Adrenal gland (tissue), 12 donors: ENCODE data around the gene ALDH1L1. TPM values are rescaled to one million over a fixed set of nuclear protein-coding genes. Genes with fewer than 3 reads are reported as not detected.

Experiments used
- DNase-seq, 7 donors: peaks; one replicate each; pipeline ENCODE4 v3.0.0-alpha.2; 2019 to 2020
- H3K27ac ChIP-seq, 5 donors: fragments of 200-600 bp; sonication (generic) in 4 of 5; 1 replicate in 3 of 5; 2 replicates in 2 of 5; pipeline versions ENCODE4 v1.5.1 to v1.8.0; 2016 to 2020; ENCODE audit warnings: mild to moderate bottlenecking in 1 of 5
- H3K27me3 ChIP-seq: fragments of 200-600 bp; 2 replicates; pipeline ENCODE4 v1.8.0; 2021
- H3K36me3 ChIP-seq, 2 donors: fragments of 200-600 bp; replicated peaks in 1 of 2; 1 replicate in 1 of 2; 2 replicates in 1 of 2; pipeline versions ENCODE4 v1.5.1 to v1.8.0; 2018 to 2022
- H3K4me1 ChIP-seq, 2 donors: fragments of 200-600 bp; replicated peaks in 1 of 2; 1 replicate in 1 of 2; 2 replicates in 1 of 2; pipeline versions ENCODE4 v1.5.1 to v1.8.0; 2018 to 2021
- H3K4me3 ChIP-seq, 4 donors: fragments of 200-600 bp; sonication (generic) in 3 of 4; one replicate each; pipeline ENCODE4 v1.5.1; 2016 to 2018
- H3K9me3 ChIP-seq, 3 donors: fragments of 200-600 bp; sonication (generic) in 1 of 3; replicated peaks in 1 of 3; 1 replicate in 2 of 3; 2 replicates in 1 of 3; pipeline versions ENCODE4 v1.5.1 to v1.8.0; 2016 to 2021
- CTCF ChIP-seq, 6 experiments: fragments of 450-650 bp in 4 of 6; fragments of 200-600 bp in 2 of 6; sonication (generic) in 1 of 6; IDR thresholded peaks; 1 replicate in 5 of 6; 2 replicates in 1 of 6; pipeline versions ENCODE4 v1.5.1 to v1.8.0; 2016 to 2021; ENCODE audit warnings: antibody characterized with exemption in 6 of 6, mild to moderate bottlenecking in 2 of 6, moderate library complexity in 1 of 6
- POLR2A ChIP-seq, 2 donors: fragments of 450-650 bp; IDR thresholded peaks; one replicate each; pipeline ENCODE4 v1.6.1; 2017; ENCODE audit warnings: antibody characterized with exemption in 2 of 2, mild to moderate bottlenecking in 2 of 2, moderate library complexity in 1 of 2
- WGBS, 4 donors: extraction: QIAGEN DNeasy Blood & Tissue Kit in 2 of 4; methylation state at CpG; one replicate each; pipeline versions ENCODE4 v1.1.5 to v1.1.7; 2013 to 2017; 5-methylcytosine and 5-hydroxymethylcytosine counted together
- intact Hi-C, 2 donors: fragments of 100-400 bp; cut with DNase I; formaldehyde crosslinking; loops; one replicate each; pipeline versions ENCODE4 v1.14.1 to v1.15.0; 2022 to 2023
- polyA plus RNA-seq, 3 donors: library from polyadenylated mRNA; stranded (reverse); fragments of 200-250 nt in 2 of 3; fragments of 350-450 nt in 1 of 3; fragmentation: Illumina TruSeq in 1 of 3; extraction: RNeasy Lipid Tissue Mini Kit (QIAGEN cat#74804) in 1 of 3; gene quantifications; one replicate each; pipeline ENCODE4 v1.2.3, GENCODE V29; 2013 to 2014
- total RNA-seq, 9 donors: library from RNA; depleted of rRNA in 4 of 9; stranded (reverse); fragments of >200 nt in 4 of 9; fragments of 120-200 nt in 1 of 9; fragmentation: NEBNext Ultra II Directional in 1 of 9; extraction: Animal tissue kit (Norgen Biotek cat#: 25700) in 1 of 9; gene quantifications; one replicate each; pipeline versions ENCODE4 v1.1.0 to v1.2.4, GENCODE V29; 2013 to 2023
- donor health status: healthy with polysubstance abuse.
- donor health status: Bipolar disorder and iron deficiency.
- donor health status: DM: yes; HTN: yes; CAD: no.
- donor health status: DM: no; HTN: no; CAD: no.
- donor health status: DM: no; HTN: no; CAD: no.
- donor health status: DM: yes; HTN: yes; CAD: no.

ALDH1L1 gene
- total and polyA plus RNA-seq, 12 donors, result 0.44 to 136 (median 72.3) TPM

- intact Hi-C loops, result no loop called here
- DNase-seq, result no peak
- WGBS, 4 donors, result 50 to 95% (median 82%) methylated on average over 2 of the region's 2 CpGs
- Histone ChIP-seq H3K4me1 (peaks cover 0 to 28% of the 10 kb centered on the region in 2 donors), H3K4me3 (no peak overlapping the region), H3K9me3 (no peaks in the 10 kb centered on the region), H3K27me3 (no peaks in the 10 kb centered on the region), H3K27ac (no peak overlapping the region), H3K36me3 (no peaks in the 10 kb centered on the region)
- TF ChIP-seq POLR2A (IDR thresholded peaks at IDR 0.05) (no peak), CTCF (IDR thresholded peaks at IDR 0.05) (no peak)
These were observed 94.5 kb downstream of the ALDH1L1 start for GRCh38 chr3:126085841-126086240.

DNA sequence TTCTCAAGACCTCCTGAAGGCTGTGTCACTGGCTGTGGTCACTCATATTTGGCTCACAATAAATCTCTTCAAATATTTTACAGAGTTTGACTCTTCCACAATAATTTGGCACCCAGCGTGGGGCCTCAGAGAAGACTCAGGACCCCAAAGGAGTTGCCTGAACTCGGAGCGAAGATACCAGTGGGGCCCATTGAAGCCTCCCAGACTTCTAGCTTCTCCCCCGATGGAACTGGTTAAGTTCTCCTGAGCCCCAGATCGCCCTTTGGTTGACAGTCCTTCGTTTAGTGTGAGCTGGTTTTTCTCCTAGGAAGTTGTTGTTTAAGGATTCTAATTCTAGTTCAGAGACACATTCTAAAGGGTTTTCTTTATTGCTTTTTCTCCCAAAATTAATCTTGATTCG, 95.1 kb downstream of the ALDH1L1 start:
- Histone ChIP-seq H3K4me3 (no peak overlapping the region), H3K9me3 (no peaks in the 10 kb centered on the region), H3K27ac (no peak overlapping the region), H3K4me1 (peaks cover 0 to 28% of the 10 kb centered on the region in 2 donors), H3K27me3 (no peaks in the 10 kb centered on the region), H3K36me3 (no peaks in the 10 kb centered on the region)
- DNase-seq, result peak in 1 of 7 donors; percentile 44
- intact Hi-C loops, result no loop called here
- TF ChIP-seq CTCF (IDR thresholded peaks at IDR 0.05) (no peak), POLR2A (IDR thresholded peaks at IDR 0.05) (no peak)
- WGBS, 4 donors, result 96 to 97% (median 97%) methylated on average over 7 of the region's 7 CpGs

- 64 to 75% (median 70%) methylated on average over 5 of the region's 5 CpGs for WGBS, 4 donors
These were observed 95.6 kb downstream of the ALDH1L1 start for GRCh38 chr3:126084768-126085180.

More at GRCh38 chr3:126084768-126085180, 95.6 kb downstream of the ALDH1L1 start:
- DNase-seq, result no peak
- Histone ChIP-seq H3K27ac (peak overlapping the region in 2 of 5 donors; percentile 89 to 94), H3K4me3 (peak overlapping the region in 2 of 4 donors; percentile 80), H3K36me3 (no peaks in the 10 kb centered on the region), H3K4me1 (peaks cover 0 to 28% of the 10 kb centered on the region in 2 donors), H3K27me3 (no peaks in the 10 kb centered on the region), H3K9me3 (no peaks in the 10 kb centered on the region)
- intact Hi-C loops, result no loop called here
- TF ChIP-seq CTCF (IDR thresholded peaks at IDR 0.05), result no peak
- TF ChIP-seq POLR2A (IDR thresholded peaks at IDR 0.05), result no peak
